MM.1S (cell line): Measurements from ENCODE around the gene MTHFR.

ENCODE experiments used
- CTCF ChIP-seq: fragments of 300-600 bp; sonication (generic); IDR thresholded peaks from 2 replicates; pipeline ENCODE4 v1.5.1; 2016; ENCODE audit warnings: antibody characterized with exemption, low read length, mixed read lengths
- EZH2 ChIP-seq: fragments of 300-600 bp; sonication (generic); optimal IDR thresholded peaks from 2 replicates; pipeline ENCODE3; 2017; ENCODE audit warnings: low read depth, mild to moderate bottlenecking, antibody characterized with exemption, low read length, mixed read lengths

GRCh38 chr1:11764115-11764514 is 41.6 kb downstream of the MTHFR start:
- TF ChIP-seq CTCF (no peak), EZH2 (no peak)
